UCSD-AML1 (cell line): ENCODE results near the gene FOSB.
A peak's percentile ranks its signal among the peaks of the same experiment; 100 is the strongest.
"Not testable (repeated sequence)": the region's sequence is repeated elsewhere in the genome, so short reads cannot be mapped to it uniquely, and the experiment has no call there.

Experiments used
- DNase-seq: peaks from one replicate; lab custom pipeline; 2025; ENCODE audit not compliant: unreplicated experiment; lab: John Stamatoyannopoulos, UW

FOSB gene

GRCh38 chr19:45467456-45468158 lies at the start of gene FOSB:
Gene FOSB (plus strand): TSS chr19:45467996. CDS start chr19:45468587, 591 bp downstream.
- peak; percentile 91 for DNase-seq

- DNase-seq = no peak
Measured at GRCh38 chr19:45418802-45419201, 49.0 kb upstream of the FOSB start.

GRCh38 chr19:45419396-45419795 lies 48.4 kb upstream of the FOSB start:
- DNase-seq = peak; percentile 32

- no peak for DNase-seq
Measured at GRCh38 chr19:45419895-45420294, 47.9 kb upstream of the FOSB start.

- DNase-seq = no peak
Measured at GRCh38 chr19:45420356-45420755, 47.4 kb upstream of the FOSB start.

GRCh38 chr19:45420871-45421270 lies 46.9 kb upstream of the FOSB start:
- DNase-seq = no peak

GRCh38 chr19:45421947-45422498 lies 45.8 kb upstream of the FOSB start:
- DNase-seq = no peak

- DNase-seq = no peak
Measured at GRCh38 chr19:45423033-45423588, 44.7 kb upstream of the FOSB start.

GRCh38 chr19:45423589-45424190 lies 44.1 kb upstream of the FOSB start, which contains the start of gene ERCC1:
Gene ERCC1 (minus strand): TSS chr19:45423917. CDS start chr19:45423374, 543 bp downstream.
- peak; percentile 97 for DNase-seq

GRCh38 chr19:45424191-45425058 lies 43.4 kb upstream of the FOSB start:
- peak; percentile 82 for DNase-seq

GRCh38 chr19:45428384-45429231 lies 39.2 kb upstream of the FOSB start:
- DNase-seq = peak; percentile 60

- DNase-seq = not testable (repeated sequence)
Measured at GRCh38 chr19:45429896-45430295, 37.9 kb upstream of the FOSB start.

- not testable (repeated sequence) for DNase-seq
Measured at GRCh38 chr19:45431008-45431407, 36.8 kb upstream of the FOSB start.

GRCh38 chr19:45432543-45432942 lies 35.3 kb upstream of the FOSB start:
- DNase-seq = not testable (repeated sequence)

GRCh38 chr19:45437328-45437727 lies 30.5 kb upstream of the FOSB start:
- no peak for DNase-seq

GRCh38 chr19:45439190-45439568 lies 28.6 kb upstream of the FOSB start:
- DNase-seq = no peak

GRCh38 chr19:45439569-45440258 lies 28.1 kb upstream of the FOSB start:
- DNase-seq = peak; percentile 88

- no peak for DNase-seq
Measured at GRCh38 chr19:45440259-45440638, 27.5 kb upstream of the FOSB start.

GRCh38 chr19:45440873-45441654 lies 26.7 kb upstream of the FOSB start:
- no peak for DNase-seq
